Activated CD8-positive, alpha-beta memory T cell treated with anti-CD3 and anti-CD28 coated beads for 1 hour (primary cell): ENCODE results near the gene NPFFR1.
"Not testable (repeated sequence)": the region's sequence is repeated elsewhere in the genome, so short reads cannot be mapped to it uniquely, and the experiment has no call there.

Experiments used
- DNase-seq, 2 donors: peaks; one replicate each; pipeline ENCODE4 v3.0.0-alpha.2; 2020; ENCODE audit warnings: low read depth in 1 of 2; ENCODE audit errors: extremely low read depth in 1 of 2

NPFFR1 gene

GRCh38 chr10:70258216-70258615 lies 25.6 kb downstream of the NPFFR1 start:
- no peak for DNase-seq

- DNase-seq = not testable (repeated sequence)
These were observed 26.0 kb downstream of the NPFFR1 start for GRCh38 chr10:70257816-70258215.

- DNase-seq = no peak
These were observed 27.3 kb downstream of the NPFFR1 start for GRCh38 chr10:70256463-70256862.

GRCh38 chr10:70255329-70256299 lies 28.2 kb downstream of the NPFFR1 start:
- no peak for DNase-seq

- no peak for DNase-seq
These were observed 29.0 kb downstream of the NPFFR1 start for GRCh38 chr10:70254778-70255328.

GRCh38 chr10:70253878-70254765 lies 29.7 kb downstream of the NPFFR1 start:
- no peak for DNase-seq

GRCh38 chr10:70250961-70251680 lies 32.7 kb downstream of the NPFFR1 start:
- no peak for DNase-seq

- no peak for DNase-seq
These were observed 36.4 kb downstream of the NPFFR1 start for GRCh38 chr10:70247360-70247759.

- no peak for DNase-seq
These were observed 42.7 kb downstream of the NPFFR1 start for GRCh38 chr10:70241081-70241480.

- not testable (repeated sequence) for DNase-seq
These were observed 43.8 kb downstream of the NPFFR1 start for GRCh38 chr10:70239986-70240385.

- DNase-seq = not testable (repeated sequence)
These were observed 44.5 kb downstream of the NPFFR1 start for GRCh38 chr10:70239077-70239976.

- DNase-seq = not testable (repeated sequence)
These were observed 45.8 kb downstream of the NPFFR1 start for GRCh38 chr10:70237958-70238536.

GRCh38 chr10:70234668-70235447 lies 48.9 kb downstream of the NPFFR1 start:
- no peak for DNase-seq

- no peak for DNase-seq
These were observed 49.9 kb downstream of the NPFFR1 start for GRCh38 chr10:70233939-70234300.

GRCh38 chr10:70233109-70233938 lies 50.5 kb downstream of the NPFFR1 start, which contains the start of gene PPA1:
PPA1 (minus strand) TSS chr10:70233429; CDS start chr10:70233327, 102 bp downstream.
- DNase-seq = peak; percentile 93 to 100

- DNase-seq = peak in 1 of 2 donors; percentile 9
These were observed 51.0 kb downstream of the NPFFR1 start for GRCh38 chr10:70232859-70233108.

GRCh38 chr10:70232155-70232858 lies 51.5 kb downstream of the NPFFR1 start:
- peak in 1 of 2 donors; percentile 11 for DNase-seq
